Mesothelial cell of epicardium (in vitro differentiated cells): ENCODE data around the gene ADGB. TPM values are rescaled to one million over a fixed set of nuclear protein-coding genes. Genes with fewer than 3 reads are reported as not detected.

ENCODE experiments used
- DNase-seq, 2 experiments: peaks; one replicate each; pipeline ENCODE4 v3.0.0; 2021; ENCODE audit warnings: low spot score in 2 of 2; ENCODE audit not compliant: unreplicated experiment in 2 of 2
- H3K27ac Mint-ChIP-seq: 2 replicates; pipeline ENCODE4 v1.8.0; 2021; ENCODE audit warnings: mixed read lengths
- H3K27me3 Mint-ChIP-seq: 2 replicates; pipeline ENCODE4 v1.8.0; 2021; ENCODE audit warnings: low read depth, mixed read lengths
- H3K36me3 Mint-ChIP-seq: 2 replicates; pipeline ENCODE4 v1.8.0; 2021; ENCODE audit warnings: mixed read lengths
- H3K4me1 Mint-ChIP-seq: 2 replicates; pipeline ENCODE4 v1.8.0; 2021; ENCODE audit warnings: mixed read lengths
- H3K4me3 Mint-ChIP-seq: 2 replicates; pipeline ENCODE4 v1.8.0; 2021; ENCODE audit warnings: mild to moderate bottlenecking, moderate library complexity, mixed read lengths
- H3K9me3 Mint-ChIP-seq: 2 replicates; pipeline ENCODE4 v1.8.0; 2021; ENCODE audit warnings: mixed read lengths
- total RNA-seq: library from RNA; stranded (reverse); gene quantifications from 3 replicates; pipeline ENCODE4 v1.2.1, GENCODE V29; 2021
- TF ChIP-seq, protein P1 (sequence below): fragments of 200-600 bp; sonication (generic); IDR thresholded peaks from one replicate; pipeline ENCODE4 v1.5.0; 2021; ENCODE audit warnings: antibody characterized with exemption; ENCODE audit not compliant: unreplicated experiment

The ADGB gene
- total RNA-seq, 1 donor from 2014 or later, result not detected

DNA sequence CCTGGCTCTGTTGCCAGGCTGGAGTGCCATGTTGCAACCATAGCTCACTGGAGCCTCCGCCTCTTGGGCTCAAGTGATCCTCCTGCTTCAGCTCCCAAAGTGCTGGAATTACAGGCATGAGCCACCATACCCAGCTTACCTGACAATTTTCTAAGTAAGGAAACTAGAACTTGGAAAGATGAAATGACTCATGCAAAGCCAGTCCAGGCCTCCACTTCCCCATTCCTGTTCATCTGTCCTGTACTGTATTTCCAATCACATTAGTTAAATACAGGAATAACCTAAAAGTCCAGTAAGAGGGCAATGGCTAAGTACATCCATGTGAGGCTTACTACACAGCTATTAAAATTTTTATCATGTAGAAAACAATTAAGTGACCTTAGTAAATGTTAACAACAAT is 8.3 kb upstream of the ADGB start:
- no peak for DNase-seq
- H3K4me1 Mint-ChIP-seq, result no peaks in the 10 kb centered on the region
- H3K27me3 Mint-ChIP-seq, result peaks cover 16% of the 10 kb centered on the region

GRCh38 chr6:146592451-146592850 is 6.3 kb upstream of the ADGB start:
- TF ChIP-seq, protein P1, sequence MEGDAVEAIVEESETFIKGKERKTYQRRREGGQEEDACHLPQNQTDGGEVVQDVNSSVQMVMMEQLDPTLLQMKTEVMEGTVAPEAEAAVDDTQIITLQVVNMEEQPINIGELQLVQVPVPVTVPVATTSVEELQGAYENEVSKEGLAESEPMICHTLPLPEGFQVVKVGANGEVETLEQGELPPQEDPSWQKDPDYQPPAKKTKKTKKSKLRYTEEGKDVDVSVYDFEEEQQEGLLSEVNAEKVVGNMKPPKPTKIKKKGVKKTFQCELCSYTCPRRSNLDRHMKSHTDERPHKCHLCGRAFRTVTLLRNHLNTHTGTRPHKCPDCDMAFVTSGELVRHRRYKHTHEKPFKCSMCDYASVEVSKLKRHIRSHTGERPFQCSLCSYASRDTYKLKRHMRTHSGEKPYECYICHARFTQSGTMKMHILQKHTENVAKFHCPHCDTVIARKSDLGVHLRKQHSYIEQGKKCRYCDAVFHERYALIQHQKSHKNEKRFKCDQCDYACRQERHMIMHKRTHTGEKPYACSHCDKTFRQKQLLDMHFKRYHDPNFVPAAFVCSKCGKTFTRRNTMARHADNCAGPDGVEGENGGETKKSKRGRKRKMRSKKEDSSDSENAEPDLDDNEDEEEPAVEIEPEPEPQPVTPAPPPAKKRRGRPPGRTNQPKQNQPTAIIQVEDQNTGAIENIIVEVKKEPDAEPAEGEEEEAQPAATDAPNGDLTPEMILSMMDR, result no peak
- H3K4me1 Mint-ChIP-seq, result peaks cover 4% of the 10 kb centered on the region
- DNase-seq, result no peak

More for the DNA sequence above, 8.3 kb upstream of the ADGB start:
- Mint-ChIP-seq H3K4me3 (no peak overlapping the region), H3K27ac (no peak overlapping the region), H3K9me3 (no peaks in the 10 kb centered on the region), H3K36me3 (no peaks in the 10 kb centered on the region)
- TF ChIP-seq, protein P1, result no peak

GRCh38 chr6:146593986-146594385 is 4.8 kb upstream of the ADGB start:
- no peak overlapping the region for H3K27ac Mint-ChIP-seq
- no peaks in the 10 kb centered on the region for H3K9me3 Mint-ChIP-seq
- TF ChIP-seq, protein P1, result no peak
- H3K4me1 Mint-ChIP-seq, result peaks cover 6% of the 10 kb centered on the region
- no peak for DNase-seq
- no peaks in the 10 kb centered on the region for H3K36me3 Mint-ChIP-seq
- no peak overlapping the region for H3K4me3 Mint-ChIP-seq
- peaks cover 16% of the 10 kb centered on the region for H3K27me3 Mint-ChIP-seq

More at GRCh38 chr6:146592451-146592850, 6.3 kb upstream of the ADGB start:
- Mint-ChIP-seq H3K9me3 (no peaks in the 10 kb centered on the region), H3K27ac (no peak overlapping the region), H3K4me3 (no peak overlapping the region), H3K36me3 (no peaks in the 10 kb centered on the region), H3K27me3 (peaks cover 16% of the 10 kb centered on the region)

- Mint-ChIP-seq H3K4me3 (no peak overlapping the region), H3K36me3 (no peaks in the 10 kb centered on the region), H3K27ac (no peak overlapping the region), H3K9me3 (no peaks in the 10 kb centered on the region), H3K4me1 (peaks cover 9% of the 10 kb centered on the region), H3K27me3 (peaks cover 16% of the 10 kb centered on the region)
- DNase-seq, result no peak
- TF ChIP-seq, protein P1, result no peak
Measured at GRCh38 chr6:146594495-146594894, 4.3 kb upstream of the ADGB start.

DNA sequence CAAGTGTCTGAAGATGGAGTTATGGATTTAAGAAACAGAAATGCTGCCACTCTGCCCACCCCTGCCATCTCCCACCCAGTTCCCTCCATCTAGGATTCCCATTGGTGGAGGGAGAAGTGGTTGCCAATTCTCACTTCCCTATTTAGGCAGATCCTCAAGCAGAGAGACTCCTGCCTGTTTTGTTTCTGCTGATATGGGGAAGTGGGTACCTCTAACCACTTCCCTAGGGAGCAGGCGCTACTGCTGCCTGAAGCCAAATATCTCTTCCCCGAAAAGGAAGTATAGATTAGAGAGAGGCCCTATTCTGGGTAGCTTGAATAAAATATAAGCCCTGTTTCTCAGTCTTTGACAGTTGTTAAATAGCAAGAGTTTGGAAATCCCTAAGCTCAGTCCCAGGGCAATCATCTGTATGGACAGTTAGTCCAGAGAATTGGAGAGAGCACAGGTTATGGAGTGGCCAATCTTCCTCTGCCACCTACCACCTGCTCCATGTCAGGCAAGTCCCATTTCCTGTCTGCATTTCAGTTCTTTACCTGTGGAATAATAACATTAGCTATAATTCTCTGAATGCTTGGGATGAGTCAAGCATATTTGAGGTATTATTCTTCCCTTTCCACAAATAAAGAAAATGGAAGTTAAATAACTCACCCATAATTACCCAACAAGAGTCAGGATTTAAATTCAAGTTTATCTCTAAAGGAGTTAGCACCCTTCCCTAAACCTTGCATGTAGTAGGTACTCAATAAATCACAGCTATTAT is 2.6 kb upstream of the ADGB start:
- Mint-ChIP-seq H3K4me3 (no peak overlapping the region), H3K27ac (no peak overlapping the region), H3K4me1 (peaks cover 9% of the 10 kb centered on the region), H3K36me3 (no peaks in the 10 kb centered on the region), H3K27me3 (peaks cover 16% of the 10 kb centered on the region), H3K9me3 (no peaks in the 10 kb centered on the region)
- TF ChIP-seq, protein P1, result no peak
- DNase-seq, result no peak

GRCh38 chr6:146601352-146601751 is 2.6 kb downstream of the ADGB start:
- DNase-seq, result no peak
- H3K36me3 Mint-ChIP-seq, result no peaks in the 10 kb centered on the region
- TF ChIP-seq, protein P1, result no peak
- peaks cover 9% of the 10 kb centered on the region for H3K4me1 Mint-ChIP-seq
- no peaks in the 10 kb centered on the region for H3K9me3 Mint-ChIP-seq
- no peak overlapping the region for H3K4me3 Mint-ChIP-seq
- peaks cover 7% of the 10 kb centered on the region for H3K27me3 Mint-ChIP-seq
- H3K27ac Mint-ChIP-seq, result no peak overlapping the region
